Measurements from ENCODE around the gene CALN1. TPM values are rescaled to one million over a fixed set of nuclear protein-coding genes. Genes with fewer than 3 reads are reported as not detected.

The CALN1 gene
- total and polyA plus RNA-seq, 9 of the 15 experiments (the other 6 are each of a cell fraction or from before 2014, with no cell fraction given), result 1.4 to 7.5 (median 3.3) TPM

- H3K4me1 ChIP-seq (replicated peaks in 1 of 2; ENCODE audit: control insufficient read depth in 2 of 2, insufficient read depth in 2 of 2, low read length in 2 of 2), result no peaks in the 10 kb centered on the region
- ATAC-seq, result no peak
- CTCF ChIA-PET (ENCODE audit: low intra/inter-chr PET ratio), result no interaction called here
- H3K9me3 ChIP-seq (replicated peaks; ENCODE audit: control insufficient read depth, insufficient read depth, low read depth, low read length), result no peaks in the 10 kb centered on the region
- FAIRE-seq, result no peak
- 7% methylated on average over 4 of the region's 4 CpGs for WGBS (ENCODE audit: insufficient coverage, low coverage, missing lambda C conversion rate)
- no peak overlapping the region for H3K9ac ChIP-seq (ENCODE audit: insufficient read depth in 1 of 2, low read depth in 2 of 2, low read length in 2 of 2)
- TF ChIP-seq BRD4 (IDR thresholded peaks at IDR 0.05) (no peak), RFX1 (IDR thresholded peaks at IDR 0.05) (peak; percentile 22; the same call in 1 of the 2 replicates), ARID1B (IDR thresholded peaks at IDR 0.05) (no peak), ZEB2 (IDR thresholded peaks at IDR 0.05) (no peak), ASH1L (IDR thresholded peaks at IDR 0.05; ENCODE audit: borderline replicate concordance, low read depth, partially characterized antibody) (no peak), YY1 (IDR thresholded peaks at IDR 0.05; ENCODE audit: borderline replicate concordance in 1 of 3, control insufficient read depth in 1 of 3, extremely low read depth in 1 of 3, insufficient read depth in 3 of 3, insufficient read length in 1 of 3, insufficient replicate concordance in 2 of 3, low read depth in 1 of 3, low read length in 2 of 3) (no peak), ZNF24 (IDR thresholded peaks at IDR 0.05) (no peak)
- no peaks in the 10 kb centered on the region for H3K9me1 ChIP-seq (ENCODE audit: control insufficient read depth, insufficient read depth, low read length)
- no peaks in the 10 kb centered on the region for H3K36me3 ChIP-seq (ENCODE audit: control insufficient read depth, insufficient read depth, low read length)
- POLR2A ChIA-PET, result interaction anchor here (0.9 kb wide), 1 partner anchor 16 kb away, joined by 3 read pairs; no protein-coding TSS in a partner anchor
- in situ Hi-C loops (cut with MboI), result no loop called here
- peaks cover 3 to 19% of the 10 kb centered on the region in 2 experiments; a peak in 3 of 5 replicates for H3K27me3 ChIP-seq (ENCODE audit: control insufficient read depth in 2 of 2, insufficient read depth in 2 of 2, low read length in 2 of 2)
- H4K20me1 ChIP-seq (replicated peaks; ENCODE audit: control insufficient read depth, insufficient read depth, low read length), result 0 out of 2 replicates have a peak, but pooled peaks cover 5% of the 10 kb centered on the region
- intact Hi-C loops (cut with micrococcal nuclease), result no loop called here
- no peaks in the 10 kb centered on the region for H3K79me2 ChIP-seq (ENCODE audit: control insufficient read depth, insufficient read depth, low read length)
- H3K27ac ChIP-seq (ENCODE audit: extremely low read depth, low read depth, low read length), result no peak overlapping the region
- no peak overlapping the region for H2AFZ ChIP-seq (ENCODE audit: low read depth, low read length)
- no peak for DNase-seq (ENCODE audit: extremely low read depth in 1 of 4, low spot score in 3 of 4)
- no peak overlapping the region for H3K4me3 ChIP-seq
- no TSS peak for BruUV-seq (replicated peaks)
- no peak overlapping the region for H3K4me2 ChIP-seq (ENCODE audit: insufficient read depth, low read length)
These were observed 334.4 kb downstream of the CALN1 start for GRCh38 chr7:72077786-72078185.

GRCh38 chr7:72072901-72073300 lies 339.2 kb downstream of the CALN1 start:
- no peaks in the 10 kb centered on the region for H3K27me3 ChIP-seq (ENCODE audit: control insufficient read depth in 2 of 2, insufficient read depth in 2 of 2, low read length in 2 of 2)
- H2AFZ ChIP-seq (ENCODE audit: low read depth, low read length), result no peak overlapping the region
- POLR2A ChIA-PET, result no interaction called here
- H3K9me3 ChIP-seq (replicated peaks; ENCODE audit: control insufficient read depth, insufficient read depth, low read depth, low read length), result no peaks in the 10 kb centered on the region
- ATAC-seq, result no peak
- no peaks in the 10 kb centered on the region for H3K4me1 ChIP-seq (replicated peaks in 1 of 2; ENCODE audit: control insufficient read depth in 2 of 2, insufficient read depth in 2 of 2, low read length in 2 of 2)
- no TSS peak for BruUV-seq (replicated peaks)
- H3K36me3 ChIP-seq (ENCODE audit: control insufficient read depth, insufficient read depth, low read length), result no peaks in the 10 kb centered on the region
- in situ Hi-C loops (cut with MboI) (no loop called here), intact Hi-C loops (cut with micrococcal nuclease) (no loop called here)
- CTCF ChIA-PET (ENCODE audit: low intra/inter-chr PET ratio), result no interaction called here
- H4K20me1 ChIP-seq (replicated peaks; ENCODE audit: control insufficient read depth, insufficient read depth, low read length), result no peaks in the 10 kb centered on the region
- H3K9me1 ChIP-seq (ENCODE audit: control insufficient read depth, insufficient read depth, low read length), result no peaks in the 10 kb centered on the region
- no peak for DNase-seq (ENCODE audit: extremely low read depth in 1 of 4, low spot score in 3 of 4)
- H3K4me2 ChIP-seq (ENCODE audit: insufficient read depth, low read length), result no peak overlapping the region
- no peaks in the 10 kb centered on the region for H3K79me2 ChIP-seq (ENCODE audit: control insufficient read depth, insufficient read depth, low read length)
- FAIRE-seq, result no peak
- H3K4me3 ChIP-seq, result no peak overlapping the region
- no peak overlapping the region for H3K9ac ChIP-seq (ENCODE audit: insufficient read depth in 1 of 2, low read depth in 2 of 2, low read length in 2 of 2)
- no peak overlapping the region for H3K27ac ChIP-seq (ENCODE audit: extremely low read depth, low read depth, low read length)
- TF ChIP-seq ARID3B (CRISPR knock-in tag; IDR thresholded peaks at IDR 0.05; ENCODE audit: borderline replicate concordance) (no peak), AFF1 (IDR thresholded peaks at IDR 0.05; ENCODE audit: low read depth in 1 of 2, partially characterized antibody in 2 of 2) (no peak)
